B cell (primary cell): ENCODE results near the gene EGFL7. TPM values are rescaled to one million over a fixed set of nuclear protein-coding genes. Genes with fewer than 3 reads are reported as not detected.

Experiments used
- ATAC-seq: fragments of 200-7000 bp; cut with Tn5 transposase; one replicate; pipeline ENCODE4 v1.10.0; 2021; ENCODE audit warnings: low read depth, mild to moderate bottlenecking, moderate number of reproducible peaks, moderate library complexity
- CTCF ChIA-PET: fragments of 350-600 bp; sonication (Branson Sonifier 250); formaldehyde crosslinking; loops from one replicate; lab custom pipeline; 2021; ENCODE audit warnings: antibody characterized with exemption, inconsistent platforms; lab: Charles Lee
- POLR2A ChIA-PET: fragments of 350-600 bp; sonication (Branson Sonifier 250); formaldehyde crosslinking; loops from one replicate; lab custom pipeline; 2021; ENCODE audit warnings: antibody characterized with exemption; lab: Charles Lee
- DNase-seq: peaks from one replicate; pipeline ENCODE4 v3.0.0; 2013
- H2AFZ ChIP-seq: 2 replicates; pipeline ENCODE4 v1.6.1; 2012; ENCODE audit warnings: mild to moderate bottlenecking, low read depth, low read length; ENCODE audit not compliant: insufficient read depth, poor library complexity, severe bottlenecking
- H3K27ac ChIP-seq, 2 donors: 1 replicate in 1 of 2; 2 replicates in 1 of 2; pipeline ENCODE4 v1.5.1; 2012 to 2013; ENCODE audit warnings: low read length in 2 of 2, mild to moderate bottlenecking in 2 of 2, moderate library complexity in 1 of 2
- H3K27me3 ChIP-seq, 4 experiments: fragments of 200-600 bp in 1 of 4; sonication (generic) in 1 of 4; replicated peaks in 1 of 4; 1 replicate in 2 of 4; 2 replicates in 2 of 4; pipeline versions ENCODE4 v1.6.1 to v1.7.0; 2013 to 2016; ENCODE audit warnings: low read length in 3 of 4, mild to moderate bottlenecking in 2 of 4, mixed read lengths in 1 of 4, moderate library complexity in 1 of 4; ENCODE audit not compliant: insufficient read depth in 4 of 4, control insufficient read depth in 3 of 4; ENCODE audit errors: control extremely low read depth in 1 of 4
- H3K36me3 ChIP-seq, 2 experiments: replicated peaks in 1 of 2; 1 replicate in 1 of 2; 2 replicates in 1 of 2; pipeline versions ENCODE4 v1.6.1 to v1.7.1; 2013; ENCODE audit warnings: low read length in 1 of 2; ENCODE audit not compliant: insufficient read depth in 2 of 2, control insufficient read depth in 1 of 2; ENCODE audit errors: control extremely low read depth in 1 of 2, extremely low read depth in 1 of 2
- H3K4me1 ChIP-seq, 2 donors: fragments of 200-600 bp in 1 of 2; sonication (generic) in 1 of 2; 1 replicate in 1 of 2; 2 replicates in 1 of 2; pipeline versions ENCODE4 v1.5.1 to v1.6.1; 2013 to 2017; ENCODE audit warnings: low read length in 2 of 2; ENCODE audit not compliant: control insufficient read depth in 2 of 2, insufficient read depth in 2 of 2
- H3K4me2 ChIP-seq: replicated peaks from 2 replicates; pipeline ENCODE3; 2012; ENCODE audit warnings: mild to moderate bottlenecking, low read depth, low read length; ENCODE audit not compliant: poor library complexity, severe bottlenecking
- H3K4me3 ChIP-seq, 5 experiments: fragments of 200-600 bp in 1 of 5; sonication (generic) in 1 of 5; 1 replicate in 3 of 5; 2 replicates in 2 of 5; pipeline versions ENCODE4 v1.5.1 to v1.7.0; 2011 to 2016; ENCODE audit warnings: low read length in 4 of 5, mild to moderate bottlenecking in 4 of 5, low read depth in 2 of 5, control low read depth in 1 of 5, moderate library complexity in 1 of 5; ENCODE audit not compliant: insufficient read depth in 1 of 5; ENCODE audit errors: control extremely low read depth in 1 of 5, extremely low read depth in 1 of 5
- H3K79me2 ChIP-seq: fragments of 200-600 bp; sonication (generic); one replicate; pipeline ENCODE4 v1.6.0; 2016; ENCODE audit warnings: low read length; ENCODE audit not compliant: control insufficient read depth, insufficient read depth
- H3K9ac ChIP-seq: fragments of 200-600 bp; sonication (generic); 2 replicates; pipeline ENCODE4 v1.6.1; 2017; ENCODE audit warnings: mild to moderate bottlenecking, low read length, moderate library complexity
- H3K9me3 ChIP-seq, 3 donors: one replicate each; pipeline versions ENCODE4 v1.6.1 to v1.7.1; 2013; ENCODE audit warnings: low read length in 2 of 3; ENCODE audit not compliant: control insufficient read depth in 2 of 3, insufficient read depth in 1 of 3; ENCODE audit errors: control extremely low read depth in 1 of 3
- H4K20me1 ChIP-seq: 2 replicates; pipeline ENCODE4 v1.6.0; 2012; ENCODE audit warnings: mild to moderate bottlenecking, low read length; ENCODE audit not compliant: insufficient read depth, control insufficient read depth, poor library complexity, severe bottlenecking
- H3K27ac Mint-ChIP-seq: one replicate; pipeline ENCODE4 v1.8.0; 2021; ENCODE audit warnings: mixed read lengths
- H3K27me3 Mint-ChIP-seq: one replicate; pipeline ENCODE4 v1.8.0; 2021; ENCODE audit warnings: mixed read lengths
- H3K4me1 Mint-ChIP-seq: one replicate; pipeline ENCODE4 v1.8.0; 2021; ENCODE audit warnings: mixed read lengths
- H3K4me3 Mint-ChIP-seq: one replicate; pipeline ENCODE4 v1.8.0; 2021; ENCODE audit warnings: mixed read lengths
- H3K9me3 Mint-ChIP-seq: one replicate; pipeline ENCODE4 v1.8.0; 2022; ENCODE audit warnings: mixed read lengths; ENCODE audit not compliant: insufficient read depth
- CTCF ChIP-seq: fragments of 200-600 bp; IDR thresholded peaks from one replicate; pipeline ENCODE4 v1.8.0; 2022; ENCODE audit warnings: antibody characterized with exemption, mild to moderate bottlenecking
- EZH2 ChIP-seq: IDR thresholded peaks from 2 replicates; pipeline ENCODE4 v1.6.1; 2012; ENCODE audit warnings: borderline replicate concordance, low read depth, mild to moderate bottlenecking, moderate library complexity, low read length; ENCODE audit not compliant: insufficient read depth, poor library complexity, severe bottlenecking
- WGBS: methylation state at CpG from one replicate; pipeline ENCODE4 v1.1.5; 2013; ENCODE audit warnings: missing lambda C conversion rate; ENCODE audit not compliant: insufficient coverage; 5-methylcytosine and 5-hydroxymethylcytosine counted together
- intact Hi-C: fragments of 100-400 bp; cut with micrococcal nuclease; formaldehyde crosslinking; loops from one replicate; pipeline ENCODE4 v1.10.0; 2022
- polyA plus RNA-seq: library from polyadenylated mRNA; depleted of rRNA; stranded (reverse); fragments of >200 nt; gene quantifications from 2 replicates; pipeline ENCODE4 v1.2.3, GENCODE V29; 2012
- total RNA-seq, 2 donors: library from RNA; stranded (reverse); fragments of 120-200 nt in 1 of 2; gene quantifications; 1 replicate in 1 of 2; 2 replicates in 1 of 2; pipeline versions ENCODE4 v1.2.3 to v1.2.4, GENCODE V29; 2013 to 2022

The EGFL7 gene
- total and polyA plus RNA-seq, 2 donors (not counting 1 experiment from before 2014, with no cell fraction given): 0.34 TPM; not detected in 1

GRCh38 chr9:136626740-136627642 is 35.7 kb upstream of the EGFL7 start:
- H3K4me2 ChIP-seq: no peak overlapping the region
- H4K20me1 ChIP-seq: no peaks in the 10 kb centered on the region
- no peak overlapping the region for H3K4me3 ChIP-seq
- H2AFZ ChIP-seq: no peak overlapping the region
- CTCF ChIA-PET: interaction anchor here (7.3 kb wide), 1 partner anchor 139 kb away, joined by 153 read pairs; no protein-coding TSS in a partner anchor
- ATAC-seq (no peak), DNase-seq (no peak)
- Mint-ChIP-seq H3K9me3 (no peaks in the 10 kb centered on the region), H3K27ac (no peak overlapping the region), H3K4me3 (no peak overlapping the region), H3K4me1 (peaks cover 7% of the 10 kb centered on the region), H3K27me3 (peaks cover 12% of the 10 kb centered on the region)
- POLR2A ChIA-PET: no interaction called here
- no peak overlapping the region for H3K9ac ChIP-seq
- peaks cover 16 to 30% of the 10 kb centered on the region in 2 donors for H3K4me1 ChIP-seq
- peaks cover 0 to 43% (median 3%) of the 10 kb centered on the region in 4 experiments for H3K27me3 ChIP-seq
- TF ChIP-seq CTCF (no peak), EZH2 (no peak)
- WGBS: 72% methylated on average over 20 of the region's 25 CpGs
- H3K27ac ChIP-seq: no peak overlapping the region
- no peaks in the 10 kb centered on the region for H3K36me3 ChIP-seq
- no peaks in the 10 kb centered on the region for H3K79me2 ChIP-seq
- H3K9me3 ChIP-seq: no peaks in the 10 kb centered on the region
- intact Hi-C loops: no loop called here

- CTCF ChIA-PET: interaction anchor here (7.3 kb wide), 1 partner anchor 140 kb away, joined by 153 read pairs; no protein-coding TSS in a partner anchor
- H3K79me2 ChIP-seq: no peaks in the 10 kb centered on the region
- intact Hi-C loops: no loop called here
- H3K9me3 ChIP-seq: no peaks in the 10 kb centered on the region
- WGBS: 89% methylated on average over 11 of the region's 17 CpGs
- H2AFZ ChIP-seq: no peak overlapping the region
- TF ChIP-seq EZH2 (no peak), CTCF (no peak)
- Mint-ChIP-seq H3K9me3 (no peaks in the 10 kb centered on the region), H3K4me3 (no peak overlapping the region), H3K27me3 (peaks cover 12% of the 10 kb centered on the region), H3K4me1 (peaks cover 3% of the 10 kb centered on the region), H3K27ac (no peak overlapping the region)
- no peak overlapping the region for H3K9ac ChIP-seq
- ATAC-seq: no peak
- H3K4me3 ChIP-seq: no peak overlapping the region
- no peaks in the 10 kb centered on the region for H3K36me3 ChIP-seq
- no peak overlapping the region for H3K4me2 ChIP-seq
- H3K27me3 ChIP-seq: peaks cover 0 to 40% (median 3%) of the 10 kb centered on the region in 4 experiments
- peaks cover 16 to 30% of the 10 kb centered on the region in 2 donors for H3K4me1 ChIP-seq
- POLR2A ChIA-PET: interaction anchor here (0.7 kb wide), 1 partner anchor 828 kb away, joined by 3 read pairs; no protein-coding TSS in a partner anchor
- DNase-seq: no peak
- no peaks in the 10 kb centered on the region for H4K20me1 ChIP-seq
- H3K27ac ChIP-seq: no peak overlapping the region
Observed at GRCh38 chr9:136627703-136628102, 35.0 kb upstream of the EGFL7 start.
